HG03064 (cell line): ENCODE data around the gene APBB2.

Experiments used
- ATAC-seq: cut with Tn5 transposase; IDR thresholded peaks from one replicate; pipeline ENCODE4 v1.9.1; 2021; ENCODE audit warnings: low read depth; ENCODE audit not compliant: unreplicated experiment

APBB2 gene

DNA sequence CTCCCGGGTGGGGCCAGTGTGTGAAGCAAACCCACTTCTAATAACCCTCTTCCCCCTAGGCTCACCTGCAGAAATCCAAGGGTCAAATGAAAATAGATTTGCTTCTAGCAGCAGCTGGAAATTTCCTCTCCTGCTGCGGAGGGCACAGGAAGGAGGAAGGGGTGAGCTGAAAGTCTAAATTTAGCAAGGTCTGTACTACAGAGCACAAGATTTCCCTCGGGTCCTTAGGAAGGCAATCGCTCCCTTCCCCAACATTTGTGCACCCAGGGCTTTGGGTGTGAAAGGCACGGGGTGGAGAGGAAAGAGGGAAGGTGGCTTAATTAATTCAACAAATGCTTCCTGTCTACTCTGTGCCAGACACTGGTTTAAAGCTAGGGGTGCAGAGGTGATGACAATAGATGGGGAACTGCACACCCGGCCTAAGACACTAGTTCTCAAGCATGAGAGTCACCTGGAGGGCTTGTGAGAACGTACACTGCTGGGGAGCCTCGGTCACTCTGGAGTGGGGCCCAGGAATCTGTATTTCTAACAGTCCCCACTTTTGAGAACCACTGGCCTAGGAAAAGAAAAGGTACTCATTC is 260.2 kb downstream of the APBB2 start:
- no peak for ATAC-seq

DNA sequence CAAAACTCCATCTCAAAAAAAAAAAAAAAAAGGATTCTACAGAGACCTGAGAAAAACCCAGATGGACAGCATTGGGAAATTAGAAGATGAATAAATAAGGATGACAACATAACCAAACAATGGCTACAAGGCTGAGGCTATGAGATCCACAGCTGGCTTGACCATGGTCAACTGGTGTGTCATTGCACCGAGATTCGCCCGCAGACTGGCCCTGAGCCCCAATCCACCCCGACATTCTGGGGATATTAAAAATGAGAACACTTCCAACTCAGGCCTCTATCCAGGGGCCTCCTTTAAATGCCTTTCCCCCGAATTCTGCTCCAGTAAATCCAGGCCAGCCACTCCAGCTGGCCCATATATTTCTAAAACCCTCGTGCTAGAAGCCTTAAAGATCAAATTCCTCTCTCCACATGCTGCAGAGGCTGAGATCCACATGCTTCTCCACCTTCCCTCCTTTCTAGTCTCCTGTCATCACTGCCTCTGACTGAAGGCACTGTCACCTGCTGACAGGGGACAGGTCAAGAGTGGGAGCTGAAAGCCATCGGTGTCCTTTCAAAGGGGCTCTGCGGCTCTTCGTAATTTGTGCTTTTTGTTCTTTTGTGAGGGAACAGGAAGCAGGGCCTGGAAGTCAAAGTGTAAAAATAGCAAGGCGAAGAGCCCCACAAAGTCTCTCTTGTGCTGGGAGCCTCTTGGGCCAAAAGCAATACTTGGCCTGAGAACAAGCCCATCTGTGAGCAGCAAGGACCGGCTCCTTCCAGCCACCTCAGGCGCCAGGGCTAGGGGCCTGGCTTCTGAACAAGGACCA is 260.9 kb downstream of the APBB2 start:
- no peak for ATAC-seq

DNA sequence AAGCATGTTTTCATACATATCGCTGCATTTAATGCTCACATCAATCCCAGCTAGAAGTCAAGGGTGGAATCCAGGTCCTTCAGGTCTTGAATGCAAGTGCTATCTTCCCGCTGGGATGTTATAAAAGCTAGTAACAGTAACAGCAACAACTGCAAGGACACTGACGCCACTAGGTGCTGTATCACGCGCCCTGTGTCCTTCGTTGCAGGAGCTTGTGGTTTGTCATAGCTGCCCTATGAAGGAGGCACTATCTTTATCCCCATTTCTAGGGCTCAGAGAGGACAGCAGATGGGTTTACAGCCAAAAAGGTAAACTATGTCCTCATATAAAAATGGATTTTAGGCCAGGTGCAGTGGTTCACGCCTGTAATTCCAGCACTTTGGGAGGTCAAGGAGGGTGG is 261.7 kb downstream of the APBB2 start:
- ATAC-seq = no peak

DNA sequence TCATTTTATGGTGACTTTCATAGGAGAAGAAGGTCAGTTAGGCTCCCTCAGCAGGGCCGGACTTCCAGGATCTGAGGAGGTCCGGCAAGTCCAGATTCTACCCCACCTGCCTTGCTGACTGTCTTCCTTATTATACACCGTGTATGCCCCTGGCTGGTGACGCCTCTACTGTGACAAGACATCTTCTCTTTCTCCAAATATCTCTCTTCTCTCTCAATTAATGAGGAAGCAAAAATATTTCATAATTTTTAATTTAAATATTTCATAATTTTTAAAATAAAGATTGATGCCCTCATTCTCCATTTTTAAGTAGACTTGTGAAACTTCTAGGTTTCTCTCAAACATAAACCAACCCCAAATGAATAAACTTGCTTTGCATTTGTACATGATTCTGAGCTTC is 262.1 kb downstream of the APBB2 start:
- ATAC-seq = no peak

DNA sequence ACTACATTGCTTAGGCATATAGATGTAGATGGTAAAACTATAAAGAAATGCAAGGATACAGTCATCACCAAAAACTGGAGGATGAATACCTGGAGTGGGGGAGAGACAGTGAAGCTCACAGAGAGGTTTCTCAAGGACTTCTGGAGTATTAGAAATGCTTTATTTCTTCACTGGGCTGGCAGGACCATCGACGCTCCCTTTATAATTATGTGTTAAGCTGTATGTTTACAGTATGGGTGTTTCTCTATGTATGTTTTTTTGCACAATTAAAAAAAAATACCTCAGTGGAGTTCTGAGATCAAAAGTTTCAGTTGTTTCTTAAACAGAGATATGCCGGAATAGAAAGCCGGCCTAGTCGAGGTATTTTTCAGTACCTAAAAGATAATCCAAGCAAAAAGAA is 263.3 kb downstream of the APBB2 start:
- no peak for ATAC-seq

DNA sequence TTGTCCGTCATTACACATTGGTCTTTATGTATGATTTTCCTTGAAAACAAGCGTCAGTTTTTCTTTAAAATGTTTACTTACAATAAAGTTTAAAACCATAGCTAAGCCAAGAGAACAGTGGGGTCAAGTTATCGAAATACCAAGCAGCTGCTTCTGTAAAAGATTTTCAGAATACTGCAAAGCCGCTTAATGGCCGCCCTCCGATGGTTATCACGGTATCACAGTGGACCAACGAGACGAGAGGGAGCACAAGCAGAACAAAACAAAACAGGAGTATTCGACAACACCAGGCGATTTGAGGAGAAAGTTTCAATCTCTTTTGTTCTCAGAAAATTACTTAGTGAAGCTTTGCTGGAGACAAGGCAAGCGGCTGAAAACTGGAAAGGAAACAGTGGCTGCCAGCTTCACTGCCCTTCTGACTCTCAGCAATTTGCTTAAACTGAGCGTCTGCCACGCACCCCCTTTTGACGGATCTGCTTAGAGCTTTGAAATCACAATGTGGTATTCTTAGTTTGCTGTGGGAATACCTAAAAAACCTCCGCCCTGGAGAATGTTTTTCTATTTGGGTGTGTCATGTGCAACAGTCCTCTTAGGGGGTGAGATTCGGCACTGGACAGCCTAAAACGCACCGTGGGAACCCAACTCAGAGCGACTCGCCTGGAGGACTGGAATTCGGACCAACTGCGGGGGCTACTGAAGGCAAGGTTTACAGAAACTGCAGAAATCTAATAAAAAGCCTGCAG is 264.8 kb downstream of the APBB2 start:
- ATAC-seq = no peak

DNA sequence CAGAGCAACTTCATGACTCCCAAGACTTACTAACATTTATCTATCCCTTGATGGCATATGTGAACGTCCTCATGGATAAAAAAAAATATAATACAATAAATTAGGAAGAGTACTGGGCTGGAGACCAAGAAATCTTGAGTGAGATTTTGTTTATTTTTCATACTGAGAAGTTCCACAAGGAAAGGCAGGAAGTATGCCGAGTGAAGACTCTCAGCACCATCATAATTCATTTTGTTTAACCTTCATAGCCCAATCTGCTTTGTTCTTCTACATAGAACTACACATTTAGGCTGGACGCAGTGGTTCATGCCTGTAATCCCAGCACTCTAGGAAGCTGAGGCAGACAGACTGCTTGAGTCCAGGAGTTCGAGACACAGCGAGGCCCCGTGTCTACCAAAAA is 266.3 kb downstream of the APBB2 start:
- no peak for ATAC-seq

DNA sequence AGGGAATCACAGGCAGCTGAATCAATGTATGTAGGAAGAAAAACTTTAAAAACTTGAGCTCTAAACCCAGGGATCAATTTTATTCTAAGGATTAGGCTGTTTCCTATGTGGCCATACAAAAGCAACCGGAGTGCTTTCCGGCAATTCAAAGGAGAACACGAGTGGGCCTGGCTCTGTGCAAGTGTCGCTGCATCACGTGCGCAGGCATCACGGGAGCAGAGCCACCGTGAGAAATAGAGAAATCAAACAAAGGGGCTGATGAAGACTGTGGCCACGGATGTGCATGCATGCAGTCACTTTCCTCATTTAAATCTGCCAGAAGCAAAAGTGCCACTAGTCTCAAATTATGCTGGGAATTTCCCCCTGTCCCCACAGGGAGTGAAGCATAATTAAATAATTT is 267.7 kb downstream of the APBB2 start:
- no peak for ATAC-seq

DNA sequence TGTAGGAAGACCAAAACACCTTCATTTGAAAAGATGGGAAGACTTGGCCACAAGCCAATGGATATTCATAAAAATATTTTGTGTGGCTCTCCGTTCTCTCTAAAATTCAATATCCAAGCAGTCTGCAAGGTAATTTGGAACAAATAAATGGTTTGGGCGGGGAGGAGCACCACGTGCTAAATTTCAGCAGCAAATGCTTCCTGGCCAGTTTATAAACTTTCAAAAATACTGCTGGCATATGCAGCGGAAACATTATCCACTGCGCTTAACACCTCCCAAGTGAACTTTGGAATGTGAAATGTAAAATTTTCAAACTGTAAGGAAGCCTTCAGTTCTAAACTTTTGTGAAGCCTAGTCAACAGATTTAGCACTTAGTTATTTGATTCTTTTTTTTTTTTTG is 273.6 kb downstream of the APBB2 start:
- no peak for ATAC-seq

DNA sequence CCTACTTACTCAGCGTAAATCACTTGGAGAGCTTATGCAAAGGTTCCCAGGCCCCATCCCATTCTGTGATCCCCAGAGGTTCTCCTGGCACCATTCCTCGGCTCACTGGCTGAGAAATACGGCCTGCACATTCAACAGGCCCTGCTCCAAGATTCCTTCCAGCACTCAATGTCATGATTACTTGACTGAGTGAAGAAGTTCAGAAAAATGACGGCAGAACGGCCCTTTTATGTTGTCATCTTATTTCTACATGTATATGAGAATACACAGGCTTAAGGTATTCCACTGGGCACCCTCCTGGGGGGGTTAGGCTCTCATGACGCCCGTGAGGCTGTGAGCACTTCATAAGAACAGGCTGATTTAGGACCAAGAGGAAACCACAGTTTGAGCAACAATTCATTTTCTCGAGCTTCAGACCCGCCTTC is 274.0 kb downstream of the APBB2 start:
- ATAC-seq = no peak

DNA sequence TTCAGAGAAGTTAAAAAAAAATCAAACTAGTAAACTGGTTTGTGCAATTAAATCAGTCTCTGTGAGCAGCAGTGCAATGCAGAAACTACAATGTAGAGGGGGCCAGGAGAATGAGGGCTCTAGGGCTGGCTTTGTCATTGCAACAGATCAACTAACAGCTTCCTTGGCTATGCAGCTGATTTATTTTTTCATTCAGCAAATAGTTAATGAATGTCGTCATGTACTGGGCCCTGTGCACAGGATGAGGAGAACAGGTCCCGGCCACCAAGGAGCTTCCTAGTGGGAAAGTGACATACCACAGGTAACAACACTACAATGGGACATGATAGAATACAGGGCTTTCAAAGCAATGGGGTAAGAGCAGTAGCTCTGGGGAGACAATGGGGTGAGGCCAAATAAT is 274.5 kb downstream of the APBB2 start:
- ATAC-seq = no peak

DNA sequence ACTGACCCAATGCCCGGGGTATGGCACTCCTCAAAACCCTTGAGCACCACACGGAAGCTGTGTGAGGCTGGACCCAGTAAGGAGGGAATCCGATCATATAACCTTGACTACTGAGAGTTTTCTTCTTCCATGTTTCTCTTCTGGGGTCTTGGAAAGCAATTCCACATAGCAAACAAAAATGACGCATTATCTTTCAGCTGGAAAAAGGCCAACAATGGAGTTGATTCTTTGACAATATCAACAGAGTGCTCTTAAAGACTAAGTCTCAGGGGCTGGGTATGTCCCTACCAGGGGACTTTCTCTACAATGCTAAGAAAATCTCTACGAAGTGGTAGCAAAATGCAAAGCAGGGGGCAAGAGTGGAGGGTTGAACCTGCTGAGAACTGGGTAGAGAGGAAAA is 276.0 kb downstream of the APBB2 start:
- ATAC-seq = no peak

DNA sequence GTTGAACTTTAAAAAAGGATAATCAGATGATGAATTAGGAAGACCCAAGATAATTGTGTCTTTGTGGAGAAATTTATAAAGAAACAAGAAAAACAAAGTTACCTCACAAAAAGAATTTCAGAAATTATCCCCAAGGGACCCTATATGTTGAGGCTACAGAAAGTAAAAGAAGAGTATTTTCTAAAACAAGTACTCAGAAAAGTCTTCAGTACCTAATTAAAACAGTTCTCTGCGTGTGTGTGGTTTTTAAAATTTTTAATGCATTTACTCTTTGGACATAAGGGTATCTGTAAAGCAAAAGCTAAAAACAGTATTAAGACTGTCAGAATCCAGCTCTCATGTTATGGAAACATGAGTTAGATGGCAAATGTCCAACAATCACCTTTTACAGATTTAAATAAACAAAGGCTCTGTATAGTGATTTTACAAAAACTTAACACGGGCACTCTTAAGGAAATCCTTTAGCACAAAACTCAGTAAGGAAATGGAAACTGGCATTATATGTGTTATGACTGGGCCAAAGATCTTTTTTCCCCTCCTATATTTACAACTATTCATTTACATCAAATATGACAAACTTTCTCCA is 277.1 kb downstream of the APBB2 start:
- ATAC-seq = no peak

DNA sequence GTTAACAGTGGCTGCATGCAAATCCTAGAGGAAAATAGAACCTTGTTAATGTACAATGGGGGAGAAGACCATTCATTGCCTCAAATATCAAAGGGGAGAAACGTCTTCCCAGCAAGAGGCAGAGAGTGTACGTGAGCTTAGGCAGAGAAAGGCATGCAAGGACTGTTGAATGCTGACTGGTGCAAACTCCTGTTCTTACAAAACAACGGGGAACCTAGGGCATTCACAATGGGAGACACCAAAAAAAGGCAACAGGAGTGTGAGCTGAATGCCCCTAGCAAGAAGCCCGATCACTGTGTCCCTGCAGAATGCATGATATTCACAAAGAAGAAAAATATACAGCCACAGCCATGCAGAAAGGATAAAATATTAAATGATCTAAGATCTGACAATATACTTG is 279.7 kb downstream of the APBB2 start:
- no peak for ATAC-seq

DNA sequence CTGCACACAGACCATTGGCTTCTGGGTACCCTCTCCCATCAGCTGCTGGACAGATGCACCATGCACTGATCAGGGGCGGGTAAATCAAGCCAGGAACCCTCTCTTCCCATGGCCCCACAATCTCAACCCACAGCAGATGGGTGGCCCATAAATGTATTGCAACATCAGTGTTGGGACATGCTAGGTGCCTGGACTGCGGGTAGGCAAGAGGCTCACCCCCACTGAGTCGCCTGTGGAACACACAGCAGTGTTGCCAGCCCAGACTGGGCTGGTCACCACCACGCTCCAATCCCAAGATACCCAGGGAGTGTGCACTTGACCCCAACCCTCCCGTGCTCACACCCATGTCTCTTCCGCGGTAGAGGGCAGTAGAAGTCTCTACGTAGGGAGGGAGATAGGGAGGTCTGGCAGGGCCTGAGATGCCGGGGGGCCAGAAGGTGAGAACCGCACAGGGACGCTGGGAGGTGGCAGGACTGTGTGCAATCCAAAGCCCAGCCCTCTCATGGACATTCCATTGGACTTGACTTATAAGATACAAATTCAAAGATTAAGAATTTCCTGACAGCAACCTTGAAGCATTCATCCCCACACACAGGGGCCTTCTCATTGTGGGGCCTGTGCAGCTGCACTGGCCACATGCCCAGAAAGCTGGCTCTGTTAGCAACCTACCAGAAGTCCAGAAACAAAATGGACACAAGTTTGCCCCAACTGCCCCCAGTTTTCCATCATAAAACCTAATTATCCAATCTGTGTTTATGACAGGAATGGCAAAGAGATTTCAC is 280.9 kb downstream of the APBB2 start:
- ATAC-seq = no peak

DNA sequence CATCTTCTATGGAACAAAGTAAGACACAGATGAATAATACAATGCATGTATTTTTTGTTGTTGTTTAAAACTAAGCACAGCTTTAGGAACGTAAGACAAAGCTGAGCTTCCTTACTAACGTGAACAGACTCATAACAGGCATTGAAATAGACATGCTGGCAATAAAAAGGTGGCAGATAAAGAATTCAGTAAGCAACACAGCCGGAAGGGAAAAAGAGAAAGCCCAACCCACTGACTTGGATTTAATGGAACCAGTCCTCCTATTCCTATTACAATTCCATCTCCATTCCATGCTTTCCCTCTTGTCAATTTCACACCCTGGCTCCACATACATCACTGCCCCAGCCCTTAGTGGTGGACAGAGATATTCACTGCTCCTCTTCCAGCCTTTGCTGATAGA is 282.5 kb downstream of the APBB2 start:
- ATAC-seq = no peak

DNA sequence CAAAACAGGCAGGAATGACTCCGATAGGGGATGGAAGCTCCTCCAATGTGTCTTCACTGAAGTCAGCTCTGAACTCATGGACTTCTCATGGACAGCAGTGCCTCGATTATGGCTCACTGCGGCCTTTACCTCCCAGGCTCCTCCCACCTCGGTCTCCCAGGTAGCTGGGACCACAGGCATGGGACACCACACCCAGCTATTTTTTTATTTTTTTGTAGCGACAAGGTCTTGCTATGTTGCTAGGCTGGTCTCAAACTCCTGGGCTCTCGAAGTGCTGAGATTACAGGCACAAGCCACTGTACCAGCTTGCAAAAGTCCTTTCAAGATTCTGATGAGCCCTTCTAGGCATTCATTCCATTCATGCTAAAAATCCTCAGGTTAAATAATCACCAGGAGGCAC is 283.1 kb downstream of the APBB2 start:
- no peak for ATAC-seq

DNA sequence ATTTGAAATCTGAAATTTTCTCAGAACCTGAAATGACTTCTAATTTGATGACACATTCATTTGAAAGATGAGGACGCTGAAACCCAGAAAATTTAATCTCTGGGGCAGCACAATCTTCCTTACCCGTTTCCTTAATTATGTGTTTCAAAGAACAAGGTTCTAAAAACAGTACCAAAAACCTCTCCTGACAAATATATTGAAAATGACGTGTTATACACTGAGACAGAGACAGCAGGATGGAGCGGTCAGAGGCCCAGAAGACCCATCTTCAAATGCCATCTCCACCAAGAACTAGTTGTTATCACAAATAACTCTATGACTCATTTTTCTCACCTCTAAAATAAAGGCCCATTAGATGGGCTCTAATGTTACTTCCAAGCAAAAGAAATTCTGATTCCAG is 287.3 kb downstream of the APBB2 start:
- no peak for ATAC-seq

DNA sequence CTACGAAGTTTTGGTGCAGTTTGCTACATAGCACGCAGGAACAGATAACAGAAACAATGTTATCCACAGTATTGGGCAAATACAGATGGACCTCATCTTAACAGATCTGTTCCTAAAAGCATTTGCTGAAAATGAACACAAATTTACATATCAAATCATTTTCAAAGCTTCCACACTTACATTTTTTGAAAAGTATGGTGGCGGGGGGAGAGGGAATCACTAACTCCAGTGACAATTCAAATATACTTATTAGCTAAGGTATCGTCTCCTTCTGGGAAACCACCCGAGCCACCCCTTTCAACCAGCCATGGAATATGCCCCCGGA is 289.6 kb downstream of the APBB2 start:
- ATAC-seq = no peak

DNA sequence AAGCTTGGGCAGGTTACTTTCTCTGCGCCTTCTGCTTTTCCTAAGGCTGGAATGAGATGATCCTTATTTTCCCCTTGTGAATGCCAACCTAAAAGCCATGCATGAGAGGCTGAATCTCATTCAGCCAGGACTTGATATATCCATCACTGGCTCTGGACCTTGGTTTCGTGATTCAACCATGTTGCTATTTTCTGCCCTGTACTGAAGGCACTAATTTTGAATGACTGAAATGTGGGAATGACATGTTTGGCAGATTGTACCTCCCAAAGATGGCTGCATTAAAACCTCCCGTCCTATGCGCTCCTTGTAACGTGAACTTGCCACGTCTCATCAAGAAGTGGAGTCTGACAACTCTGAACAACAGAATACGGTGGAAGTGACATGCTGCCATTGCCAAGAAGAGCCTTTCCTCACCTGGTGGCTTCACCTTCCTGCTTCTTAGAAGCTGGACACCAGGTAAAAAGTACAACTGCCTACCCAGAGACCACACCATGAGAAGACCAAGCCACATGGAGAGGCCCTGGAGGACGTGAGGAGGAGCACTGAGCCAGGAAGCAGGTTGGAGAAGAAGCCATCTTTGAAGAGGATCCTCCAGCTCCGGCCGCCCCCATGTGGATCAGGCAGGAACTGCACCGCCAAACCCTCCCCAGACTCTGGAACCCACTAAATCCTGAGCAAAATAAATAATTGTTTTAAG is 290.1 kb downstream of the APBB2 start:
- no peak for ATAC-seq
